Measurements from ENCODE around the gene SLC16A4. TPM values are rescaled to one million over a fixed set of nuclear protein-coding genes. Genes with fewer than 3 reads are reported as not detected.

Gene SLC16A4
- total and polyA plus RNA-seq, 2 experiments from 2014 or later: 0.94 to 1.6 TPM

DNA sequence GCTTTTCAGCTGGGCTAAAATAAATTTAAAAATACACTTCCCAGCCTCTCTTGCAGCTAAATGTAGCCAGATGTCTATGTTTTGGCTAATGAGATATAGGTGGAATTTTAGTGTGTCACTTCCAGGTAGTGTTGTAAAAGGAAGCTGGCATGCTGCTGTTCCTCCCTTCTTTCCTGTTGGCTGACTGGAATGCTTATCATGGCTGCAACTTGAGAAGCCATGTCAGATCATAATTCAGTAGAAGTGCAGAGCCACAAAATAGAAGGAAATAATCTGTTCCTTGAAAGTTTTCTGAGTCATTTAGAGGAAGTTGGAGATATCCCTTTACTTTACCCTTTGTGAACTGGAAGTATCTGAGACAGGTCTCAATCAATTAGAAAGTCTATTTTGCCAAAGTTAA lies 62.6 kb downstream of the SLC16A4 start:
- H3K4me1 ChIP-seq (ENCODE audit: insufficient read depth): no peaks in the 10 kb centered on the region
- no peaks in the 10 kb centered on the region for H3K36me3 ChIP-seq (ENCODE audit: insufficient read depth)
- H3K4me2 ChIP-seq: no peak overlapping the region
- ATAC-seq (no peak), DNase-seq (ENCODE audit: low spot score) (no peak)
- H3K27ac ChIP-seq (ENCODE audit: low read depth): no peak overlapping the region
- no peak overlapping the region for H3K4me3 ChIP-seq
- no peaks in the 10 kb centered on the region for H3K27me3 ChIP-seq (ENCODE audit: insufficient read depth)
- Mint-ChIP-seq H3K27me3 (ENCODE audit: insufficient read depth, low read depth, poor library complexity) (no peaks in the 10 kb centered on the region), H3K9me3 (no peaks in the 10 kb centered on the region), H3K27ac (peak overlapping the region; percentile 24; the same call in 1 of the 2 replicates), H3K4me1 (peaks cover 5% of the 10 kb centered on the region; the same call in 2 of the 3 replicates), H3K4me3 (no peak overlapping the region), H3K36me3 (ENCODE audit: low read depth) (no peaks in the 10 kb centered on the region)
- H3F3A ChIP-seq (replicated peaks; ENCODE audit: low read depth): no peaks in the 10 kb centered on the region
- H3K9me2 ChIP-seq (ENCODE audit: insufficient read depth): no peaks in the 10 kb centered on the region
- H4K20me1 ChIP-seq (replicated peaks; ENCODE audit: insufficient read depth): no peaks in the 10 kb centered on the region
- H2AFZ ChIP-seq: no peak overlapping the region
- TF ChIP-seq, protein P1, sequence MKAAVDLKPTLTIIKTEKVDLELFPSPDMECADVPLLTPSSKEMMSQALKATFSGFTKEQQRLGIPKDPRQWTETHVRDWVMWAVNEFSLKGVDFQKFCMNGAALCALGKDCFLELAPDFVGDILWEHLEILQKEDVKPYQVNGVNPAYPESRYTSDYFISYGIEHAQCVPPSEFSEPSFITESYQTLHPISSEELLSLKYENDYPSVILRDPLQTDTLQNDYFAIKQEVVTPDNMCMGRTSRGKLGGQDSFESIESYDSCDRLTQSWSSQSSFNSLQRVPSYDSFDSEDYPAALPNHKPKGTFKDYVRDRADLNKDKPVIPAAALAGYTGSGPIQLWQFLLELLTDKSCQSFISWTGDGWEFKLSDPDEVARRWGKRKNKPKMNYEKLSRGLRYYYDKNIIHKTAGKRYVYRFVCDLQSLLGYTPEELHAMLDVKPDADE (IDR thresholded peaks at IDR 0.05): no peak
- TF ChIP-seq ZNF114 (CRISPR knock-in tag; IDR thresholded peaks at IDR 0.05) (no peak), STAT1 (IDR thresholded peaks at IDR 0.05; ENCODE audit: unreplicated experiment) (no peak), CREB1 (CRISPR knock-in tag; IDR thresholded peaks at IDR 0.05; ENCODE audit: low read depth) (no peak), JUNB (IDR thresholded peaks at IDR 0.05; ENCODE audit: unreplicated experiment) (no peak), POLR2AphosphoS5 (IDR thresholded peaks at IDR 0.05; ENCODE audit: low read depth) (no peak), EZH2phosphoT487 (IDR thresholded peaks at IDR 0.05; ENCODE audit: unreplicated experiment) (no peak), EZH2 (IDR thresholded peaks at IDR 0.05; ENCODE audit: low read depth, unreplicated experiment) (no peak), ZNF331 (CRISPR knock-in tag; IDR thresholded peaks at IDR 0.05; ENCODE audit: low read depth) (no peak)
- TF ChIP-seq, protein P2, sequence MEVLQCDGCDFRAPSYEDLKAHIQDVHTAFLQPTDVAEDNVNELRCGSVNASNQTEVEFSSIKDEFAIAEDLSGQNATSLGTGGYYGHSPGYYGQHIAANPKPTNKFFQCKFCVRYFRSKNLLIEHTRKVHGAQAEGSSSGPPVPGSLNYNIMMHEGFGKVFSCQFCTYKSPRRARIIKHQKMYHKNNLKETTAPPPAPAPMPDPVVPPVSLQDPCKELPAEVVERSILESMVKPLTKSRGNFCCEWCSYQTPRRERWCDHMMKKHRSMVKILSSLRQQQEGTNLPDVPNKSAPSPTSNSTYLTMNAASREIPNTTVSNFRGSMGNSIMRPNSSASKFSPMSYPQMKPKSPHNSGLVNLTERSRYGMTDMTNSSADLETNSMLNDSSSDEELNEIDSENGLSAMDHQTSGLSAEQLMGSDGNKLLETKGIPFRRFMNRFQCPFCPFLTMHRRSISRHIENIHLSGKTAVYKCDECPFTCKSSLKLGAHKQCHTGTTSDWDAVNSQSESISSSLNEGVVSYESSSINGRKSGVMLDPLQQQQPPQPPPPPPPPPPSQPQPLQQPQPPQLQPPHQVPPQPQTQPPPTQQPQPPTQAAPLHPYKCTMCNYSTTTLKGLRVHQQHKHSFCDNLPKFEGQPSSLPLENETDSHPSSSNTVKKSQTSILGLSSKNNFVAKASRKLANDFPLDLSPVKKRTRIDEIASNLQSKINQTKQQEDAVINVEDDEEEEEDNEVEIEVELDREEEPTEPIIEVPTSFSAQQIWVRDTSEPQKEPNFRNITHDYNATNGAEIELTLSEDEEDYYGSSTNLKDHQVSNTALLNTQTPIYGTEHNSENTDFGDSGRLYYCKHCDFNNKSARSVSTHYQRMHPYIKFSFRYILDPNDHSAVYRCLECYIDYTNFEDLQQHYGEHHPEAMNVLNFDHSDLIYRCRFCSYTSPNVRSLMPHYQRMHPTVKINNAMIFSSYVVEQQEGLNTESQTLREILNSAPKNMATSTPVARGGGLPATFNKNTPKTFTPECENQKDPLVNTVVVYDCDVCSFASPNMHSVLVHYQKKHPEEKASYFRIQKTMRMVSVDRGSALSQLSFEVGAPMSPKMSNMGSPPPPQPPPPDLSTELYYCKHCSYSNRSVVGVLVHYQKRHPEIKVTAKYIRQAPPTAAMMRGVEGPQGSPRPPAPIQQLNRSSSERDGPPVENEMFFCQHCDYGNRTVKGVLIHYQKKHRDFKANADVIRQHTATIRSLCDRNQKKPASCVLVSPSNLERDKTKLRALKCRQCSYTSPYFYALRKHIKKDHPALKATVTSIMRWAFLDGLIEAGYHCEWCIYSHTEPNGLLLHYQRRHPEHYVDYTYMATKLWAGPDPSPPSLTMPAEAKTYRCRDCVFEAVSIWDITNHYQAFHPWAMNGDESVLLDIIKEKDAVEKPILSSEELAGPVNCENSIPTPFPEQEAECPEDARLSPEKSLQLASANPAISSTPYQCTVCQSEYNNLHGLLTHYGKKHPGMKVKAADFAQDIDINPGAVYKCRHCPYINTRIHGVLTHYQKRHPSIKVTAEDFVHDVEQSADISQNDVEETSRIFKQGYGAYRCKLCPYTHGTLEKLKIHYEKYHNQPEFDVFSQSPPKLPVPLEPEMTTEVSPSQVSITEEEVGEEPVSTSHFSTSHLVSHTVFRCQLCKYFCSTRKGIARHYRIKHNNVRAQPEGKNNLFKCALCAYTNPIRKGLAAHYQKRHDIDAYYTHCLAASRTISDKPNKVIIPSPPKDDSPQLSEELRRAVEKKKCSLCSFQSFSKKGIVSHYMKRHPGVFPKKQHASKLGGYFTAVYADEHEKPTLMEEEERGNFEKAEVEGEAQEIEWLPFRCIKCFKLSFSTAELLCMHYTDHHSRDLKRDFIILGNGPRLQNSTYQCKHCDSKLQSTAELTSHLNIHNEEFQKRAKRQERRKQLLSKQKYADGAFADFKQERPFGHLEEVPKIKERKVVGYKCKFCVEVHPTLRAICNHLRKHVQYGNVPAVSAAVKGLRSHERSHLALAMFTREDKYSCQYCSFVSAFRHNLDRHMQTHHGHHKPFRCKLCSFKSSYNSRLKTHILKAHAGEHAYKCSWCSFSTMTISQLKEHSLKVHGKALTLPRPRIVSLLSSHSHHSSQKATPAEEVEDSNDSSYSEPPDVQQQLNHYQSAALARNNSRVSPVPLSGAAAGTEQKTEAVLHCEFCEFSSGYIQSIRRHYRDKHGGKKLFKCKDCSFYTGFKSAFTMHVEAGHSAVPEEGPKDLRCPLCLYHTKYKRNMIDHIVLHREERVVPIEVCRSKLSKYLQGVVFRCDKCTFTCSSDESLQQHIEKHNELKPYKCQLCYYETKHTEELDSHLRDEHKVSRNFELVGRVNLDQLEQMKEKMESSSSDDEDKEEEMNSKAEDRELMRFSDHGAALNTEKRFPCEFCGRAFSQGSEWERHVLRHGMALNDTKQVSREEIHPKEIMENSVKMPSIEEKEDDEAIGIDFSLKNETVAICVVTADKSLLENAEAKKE (CRISPR knock-in tag; IDR thresholded peaks at IDR 0.05): no peak
- TF ChIP-seq, protein P3, sequence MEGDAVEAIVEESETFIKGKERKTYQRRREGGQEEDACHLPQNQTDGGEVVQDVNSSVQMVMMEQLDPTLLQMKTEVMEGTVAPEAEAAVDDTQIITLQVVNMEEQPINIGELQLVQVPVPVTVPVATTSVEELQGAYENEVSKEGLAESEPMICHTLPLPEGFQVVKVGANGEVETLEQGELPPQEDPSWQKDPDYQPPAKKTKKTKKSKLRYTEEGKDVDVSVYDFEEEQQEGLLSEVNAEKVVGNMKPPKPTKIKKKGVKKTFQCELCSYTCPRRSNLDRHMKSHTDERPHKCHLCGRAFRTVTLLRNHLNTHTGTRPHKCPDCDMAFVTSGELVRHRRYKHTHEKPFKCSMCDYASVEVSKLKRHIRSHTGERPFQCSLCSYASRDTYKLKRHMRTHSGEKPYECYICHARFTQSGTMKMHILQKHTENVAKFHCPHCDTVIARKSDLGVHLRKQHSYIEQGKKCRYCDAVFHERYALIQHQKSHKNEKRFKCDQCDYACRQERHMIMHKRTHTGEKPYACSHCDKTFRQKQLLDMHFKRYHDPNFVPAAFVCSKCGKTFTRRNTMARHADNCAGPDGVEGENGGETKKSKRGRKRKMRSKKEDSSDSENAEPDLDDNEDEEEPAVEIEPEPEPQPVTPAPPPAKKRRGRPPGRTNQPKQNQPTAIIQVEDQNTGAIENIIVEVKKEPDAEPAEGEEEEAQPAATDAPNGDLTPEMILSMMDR (conservative IDR thresholded peaks at IDR 0.05; ENCODE audit: low read depth in 2 of 2): no peak
- TF ChIP-seq, protein P4, sequence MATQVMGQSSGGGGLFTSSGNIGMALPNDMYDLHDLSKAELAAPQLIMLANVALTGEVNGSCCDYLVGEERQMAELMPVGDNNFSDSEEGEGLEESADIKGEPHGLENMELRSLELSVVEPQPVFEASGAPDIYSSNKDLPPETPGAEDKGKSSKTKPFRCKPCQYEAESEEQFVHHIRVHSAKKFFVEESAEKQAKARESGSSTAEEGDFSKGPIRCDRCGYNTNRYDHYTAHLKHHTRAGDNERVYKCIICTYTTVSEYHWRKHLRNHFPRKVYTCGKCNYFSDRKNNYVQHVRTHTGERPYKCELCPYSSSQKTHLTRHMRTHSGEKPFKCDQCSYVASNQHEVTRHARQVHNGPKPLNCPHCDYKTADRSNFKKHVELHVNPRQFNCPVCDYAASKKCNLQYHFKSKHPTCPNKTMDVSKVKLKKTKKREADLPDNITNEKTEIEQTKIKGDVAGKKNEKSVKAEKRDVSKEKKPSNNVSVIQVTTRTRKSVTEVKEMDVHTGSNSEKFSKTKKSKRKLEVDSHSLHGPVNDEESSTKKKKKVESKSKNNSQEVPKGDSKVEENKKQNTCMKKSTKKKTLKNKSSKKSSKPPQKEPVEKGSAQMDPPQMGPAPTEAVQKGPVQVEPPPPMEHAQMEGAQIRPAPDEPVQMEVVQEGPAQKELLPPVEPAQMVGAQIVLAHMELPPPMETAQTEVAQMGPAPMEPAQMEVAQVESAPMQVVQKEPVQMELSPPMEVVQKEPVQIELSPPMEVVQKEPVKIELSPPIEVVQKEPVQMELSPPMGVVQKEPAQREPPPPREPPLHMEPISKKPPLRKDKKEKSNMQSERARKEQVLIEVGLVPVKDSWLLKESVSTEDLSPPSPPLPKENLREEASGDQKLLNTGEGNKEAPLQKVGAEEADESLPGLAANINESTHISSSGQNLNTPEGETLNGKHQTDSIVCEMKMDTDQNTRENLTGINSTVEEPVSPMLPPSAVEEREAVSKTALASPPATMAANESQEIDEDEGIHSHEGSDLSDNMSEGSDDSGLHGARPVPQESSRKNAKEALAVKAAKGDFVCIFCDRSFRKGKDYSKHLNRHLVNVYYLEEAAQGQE (IDR thresholded peaks at IDR 0.05; ENCODE audit: unreplicated experiment): no peak
- H3K79me2 ChIP-seq (replicated peaks; ENCODE audit: insufficient read depth): no peaks in the 10 kb centered on the region

Measured in GM23338 (cell line).